ENCODE results near the gene TMSB10.
"Not testable (repeated sequence)": the region's sequence is repeated elsewhere in the genome, so short reads cannot be mapped to it uniquely, and the experiment has no call there.

TMSB10 gene

DNA sequence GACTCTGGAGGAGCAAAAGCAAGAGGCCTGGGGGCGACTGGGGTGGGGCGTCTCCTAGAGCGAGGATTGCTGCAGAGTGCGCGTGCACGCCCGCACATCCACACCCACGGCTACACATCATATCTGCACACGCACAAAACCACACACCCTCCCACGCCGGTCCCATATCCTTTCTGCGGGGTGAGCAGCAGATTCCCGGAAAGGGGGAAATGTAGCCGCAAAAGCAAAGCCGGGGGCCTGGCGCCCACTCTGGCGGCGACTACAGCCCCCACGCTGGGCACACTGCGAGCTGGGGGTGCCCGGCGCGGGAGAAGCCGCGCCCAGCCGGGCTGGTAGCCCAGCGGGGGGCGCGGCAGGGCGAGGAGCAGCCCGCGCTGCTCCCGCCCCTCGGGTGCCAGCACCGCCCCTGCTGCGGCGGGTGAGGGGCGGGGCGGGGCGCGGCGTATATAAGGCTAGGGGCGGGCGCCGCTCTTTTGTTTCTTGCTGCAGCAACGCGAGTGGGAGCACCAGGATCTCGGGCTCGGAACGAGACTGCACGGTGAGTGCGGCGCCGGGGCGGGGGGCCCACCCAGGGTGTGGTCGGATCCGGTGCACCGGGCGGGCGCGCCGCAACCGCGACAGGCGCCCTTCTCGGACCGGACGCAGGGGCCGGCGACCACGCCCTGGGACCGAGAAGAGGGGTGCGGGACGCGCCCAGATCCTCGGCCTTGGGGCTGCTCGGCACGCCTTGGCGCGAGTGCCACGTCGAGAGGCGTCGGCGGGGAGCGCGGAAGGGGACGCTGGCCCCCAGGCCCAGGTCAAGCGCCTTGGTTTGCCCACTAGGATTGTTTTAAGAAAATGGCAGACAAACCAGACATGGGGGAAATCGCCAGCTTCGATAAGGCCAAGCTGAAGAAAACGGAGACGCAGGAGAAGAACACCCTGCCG, at the start of gene TMSB10:
Gene TMSB10 (plus strand): TSS at position 476 of the 927 bp plus-strand sequence.
- DNase-seq (ENCODE audit: low read depth): peak; percentile 88

DNA sequence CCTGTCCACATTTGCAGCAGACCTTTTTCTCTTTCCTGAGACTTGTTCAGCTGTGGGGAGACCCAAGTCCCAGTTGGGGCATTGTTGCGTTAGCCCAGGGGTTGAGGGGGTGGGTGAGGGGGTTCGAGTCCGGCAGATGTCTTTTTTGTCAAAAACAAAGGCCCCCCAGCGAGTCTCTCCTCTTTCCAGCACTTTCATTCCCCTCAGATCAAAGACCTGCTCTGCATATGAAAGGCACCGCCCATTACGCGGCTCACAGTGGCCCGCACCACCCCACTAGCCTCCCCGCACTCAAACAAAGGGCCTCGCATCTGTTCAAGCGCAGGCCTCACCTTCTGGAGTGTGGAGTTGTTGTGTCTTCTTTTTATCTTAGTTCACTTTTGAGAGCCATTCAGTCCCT, 49.7 kb upstream of the TMSB10 start:
- DNase-seq (ENCODE audit: low read depth): no peak

DNA sequence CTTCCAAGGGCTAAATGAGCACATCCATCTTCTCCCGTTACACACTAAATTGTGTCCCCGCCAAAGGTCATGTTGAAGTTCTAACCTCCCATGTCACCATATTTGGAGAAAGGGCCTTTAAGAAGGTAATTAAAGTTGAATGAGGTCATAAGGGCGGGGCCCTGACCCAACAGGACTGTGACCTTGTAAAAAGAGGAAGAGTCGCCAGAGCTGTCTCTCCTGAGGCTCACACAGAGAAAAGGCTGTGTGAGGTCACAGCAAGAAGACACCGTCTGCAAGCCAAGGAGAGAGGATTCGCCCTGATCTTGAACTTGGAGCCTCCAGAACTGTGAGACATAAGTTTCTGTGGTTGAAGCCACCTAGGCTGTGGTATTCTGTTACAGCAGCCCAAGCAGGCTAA, 48.7 kb upstream of the TMSB10 start:
- DNase-seq (ENCODE audit: low read depth): no peak

DNA sequence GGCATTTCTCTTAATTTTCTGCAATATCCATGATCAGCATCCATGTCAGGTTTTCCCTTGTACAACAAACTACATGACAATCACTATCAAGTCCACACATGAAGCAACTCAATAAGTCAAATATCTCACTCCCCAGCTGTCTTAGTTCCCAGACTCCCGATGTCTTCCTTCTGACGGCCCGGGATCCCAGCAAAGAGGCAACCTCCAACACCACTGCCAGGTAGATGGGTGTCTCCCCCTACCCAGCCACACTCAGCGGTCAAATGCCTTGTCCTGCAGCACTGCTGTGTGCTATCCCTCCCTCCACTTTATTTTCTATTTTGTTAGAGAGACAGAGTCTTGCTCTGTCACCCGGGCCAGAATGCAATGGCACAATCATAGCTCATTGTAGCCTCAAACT, 47.9 kb upstream of the TMSB10 start:
- DNase-seq (ENCODE audit: low read depth): no peak

DNA sequence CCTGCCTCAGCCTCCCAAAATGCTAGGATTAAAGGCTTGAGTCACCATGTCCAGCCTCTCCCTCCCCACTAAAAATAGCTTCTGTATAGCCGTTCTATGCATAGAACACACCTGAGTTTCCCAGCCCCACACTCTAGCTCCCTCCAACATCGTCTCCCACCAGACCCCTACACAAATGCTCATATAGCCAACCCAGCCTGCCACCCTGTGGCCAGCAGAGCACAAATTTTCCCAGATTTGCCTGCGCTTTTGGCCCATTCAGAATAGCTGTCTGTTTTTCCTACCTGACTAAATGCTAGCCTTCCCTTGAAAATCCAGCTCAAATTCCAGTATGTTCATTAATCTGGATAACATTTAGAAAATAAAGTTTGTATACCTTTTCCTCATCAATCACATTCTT, 47.3 kb upstream of the TMSB10 start:
- no peak for DNase-seq (ENCODE audit: low read depth)

DNA sequence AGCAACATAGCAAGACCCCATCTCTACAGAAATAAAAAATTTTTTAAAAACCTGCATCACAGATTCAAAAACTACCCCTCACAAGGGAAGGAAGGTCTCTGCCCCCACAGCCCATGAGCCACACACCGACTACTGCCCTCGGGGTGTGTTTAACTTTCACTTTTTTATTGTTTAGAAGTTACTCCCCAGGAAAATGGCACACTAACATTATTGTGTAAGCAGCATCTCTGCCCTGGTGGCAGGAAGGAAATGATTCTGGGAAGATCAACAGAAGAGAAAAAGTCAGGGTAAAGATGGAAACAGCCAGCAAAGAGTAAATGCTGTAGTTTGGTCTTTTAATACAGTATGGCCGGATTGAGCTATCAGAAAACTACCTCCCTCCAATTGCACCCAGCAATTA, 46.5 kb upstream of the TMSB10 start:
- no peak for DNase-seq (ENCODE audit: low read depth)

DNA sequence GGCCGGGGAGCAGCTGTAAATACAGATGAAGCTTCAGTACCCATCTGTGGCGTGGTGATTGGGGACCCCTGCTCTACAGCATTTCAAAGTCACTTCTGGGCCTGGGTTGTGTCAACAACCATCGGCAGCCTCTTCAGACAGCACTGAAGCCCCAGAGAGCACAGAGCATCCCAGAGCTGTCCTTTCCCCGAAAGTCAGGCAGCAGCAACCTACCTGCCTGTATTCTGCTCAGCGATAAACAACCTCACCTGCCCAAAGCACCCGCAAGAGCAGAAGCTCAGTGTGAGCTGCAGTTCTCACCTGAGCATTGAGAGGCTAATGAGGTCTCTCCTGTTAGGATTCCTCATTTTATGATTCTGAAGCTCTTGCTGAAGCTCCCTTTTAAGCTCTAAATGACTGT, 43.9 kb upstream of the TMSB10 start:
- no peak for DNase-seq (ENCODE audit: low read depth)

DNA sequence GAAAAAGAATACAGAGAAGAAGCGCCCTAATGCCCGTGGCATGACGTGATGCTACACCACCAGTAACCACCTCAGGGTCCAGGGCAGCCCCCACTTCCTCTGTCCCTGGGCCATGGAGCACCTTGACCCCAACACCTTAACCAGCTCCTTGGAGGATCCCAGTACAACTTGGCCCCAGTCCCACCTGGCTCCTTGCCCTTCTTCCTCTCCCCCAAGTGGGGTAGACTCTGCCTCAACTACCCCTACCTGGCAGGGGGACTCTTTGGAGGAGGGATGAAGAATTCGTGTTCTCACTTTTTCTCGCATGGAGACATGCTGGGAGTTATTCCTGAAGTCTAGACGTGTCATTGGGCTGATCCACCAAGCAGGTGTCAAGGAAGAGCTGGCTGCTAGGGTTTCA, 43.5 kb upstream of the TMSB10 start:
- no peak for DNase-seq (ENCODE audit: low read depth)

DNA sequence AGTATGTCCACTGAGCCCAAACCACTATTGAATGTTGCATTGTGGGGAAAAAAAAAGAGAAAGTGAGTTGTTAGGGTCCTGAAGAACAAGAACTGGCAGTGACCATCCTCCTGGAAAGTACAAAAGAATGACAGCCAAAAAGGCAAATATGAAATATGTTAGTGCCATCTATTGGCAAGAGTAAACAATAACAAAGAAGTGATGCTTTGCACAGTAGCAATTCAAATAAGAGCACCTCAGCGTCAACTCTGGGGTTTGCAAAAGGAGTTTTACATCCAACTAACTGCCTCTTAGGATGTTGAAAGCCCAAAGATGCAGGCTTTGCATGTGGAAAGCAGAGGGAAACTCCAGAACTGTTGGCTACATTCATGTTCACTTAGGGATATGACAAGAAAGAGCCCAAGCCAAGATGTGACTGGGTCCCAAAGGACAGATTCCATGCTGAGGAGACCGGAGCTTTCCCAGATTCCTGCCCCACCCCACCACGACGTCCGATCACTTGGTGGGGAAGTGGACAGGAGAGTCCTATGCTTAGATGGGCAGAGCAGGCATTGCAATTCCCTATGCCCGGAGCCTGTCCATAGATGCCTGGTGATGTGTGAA, 40.2 kb upstream of the TMSB10 start:
- peak; percentile 27 for DNase-seq (ENCODE audit: low read depth)

DNA sequence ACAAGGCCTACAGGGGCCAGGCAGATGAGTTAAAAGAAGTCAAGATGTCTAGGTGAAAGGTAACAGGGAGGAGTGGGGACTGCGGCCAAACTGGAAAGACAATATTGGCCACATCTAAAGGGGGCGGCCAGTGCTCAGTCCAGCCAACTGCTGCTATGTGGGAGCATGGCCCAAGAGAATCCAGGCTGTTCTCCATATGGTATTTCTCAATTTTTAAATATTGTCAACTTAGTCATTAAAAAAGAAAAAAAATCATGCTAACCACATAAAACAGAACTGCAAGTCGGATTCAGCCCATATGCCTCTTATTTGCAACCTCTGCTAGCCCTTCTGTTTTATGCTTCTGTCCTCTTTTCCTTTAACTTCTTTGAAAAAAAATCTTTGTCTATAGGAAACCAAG, 39.3 kb upstream of the TMSB10 start:
- no peak for DNase-seq (ENCODE audit: low read depth)

DNA sequence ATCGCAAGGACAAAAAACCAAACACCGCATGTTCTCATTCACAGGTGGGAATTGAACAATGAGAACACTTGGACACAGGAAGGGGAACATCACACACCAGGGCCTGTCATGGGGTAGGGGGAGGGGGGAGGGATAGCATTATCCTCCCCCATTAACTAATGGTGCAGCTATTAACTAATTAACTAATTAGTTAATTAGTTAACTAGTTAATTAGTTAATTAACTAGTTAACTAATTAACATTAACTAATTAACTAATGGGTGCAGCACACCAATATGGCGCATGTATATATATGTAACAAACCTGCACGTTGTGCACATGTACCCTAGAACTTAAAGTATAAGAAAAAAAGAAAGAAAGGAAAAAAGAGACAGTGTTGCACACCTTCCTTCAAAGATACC, 37.1 kb upstream of the TMSB10 start:
- DNase-seq (ENCODE audit: low read depth): not testable (repeated sequence)

DNA sequence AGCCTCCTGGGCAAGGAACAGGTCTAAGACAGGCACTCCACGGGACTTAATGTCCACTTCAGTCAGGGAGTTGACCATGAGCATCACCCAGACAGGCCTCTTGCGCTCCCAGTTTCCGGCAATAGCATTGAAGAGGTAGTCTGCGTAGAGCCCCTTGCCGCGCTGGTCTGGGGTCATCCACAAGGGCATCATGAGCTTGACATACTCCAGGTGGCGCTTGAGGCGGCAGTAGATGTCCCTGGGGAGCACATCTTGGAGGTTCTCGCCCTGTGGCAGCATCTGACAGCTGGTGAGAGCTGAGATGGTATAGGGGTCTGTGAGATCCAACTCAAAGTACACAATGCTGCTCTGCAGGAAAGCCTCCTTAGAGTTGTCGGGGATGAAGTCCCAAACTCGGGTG, 35.1 kb upstream of the TMSB10 start:
- no peak for DNase-seq (ENCODE audit: low read depth)

DNA sequence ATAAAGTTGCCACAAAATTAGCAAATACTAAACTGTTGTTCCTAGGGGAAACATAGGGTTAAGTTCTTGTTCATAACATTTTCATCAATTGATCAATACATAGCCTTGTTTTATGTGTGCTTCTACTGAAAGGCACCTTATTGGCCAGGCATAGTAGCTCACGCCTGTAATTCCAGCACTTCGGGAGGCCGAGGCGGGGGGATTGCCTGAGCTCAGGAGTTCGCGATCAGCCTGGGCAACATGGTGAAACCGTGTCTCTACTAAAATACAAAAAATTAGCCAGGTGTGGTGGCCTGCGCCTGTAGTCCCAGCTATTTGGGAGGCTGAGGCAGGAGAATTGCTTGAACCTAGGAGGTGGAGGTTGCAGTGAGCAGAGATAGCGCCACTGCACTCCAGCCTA, 32.8 kb upstream of the TMSB10 start:
- not testable (repeated sequence) for DNase-seq (ENCODE audit: low read depth)

DNA sequence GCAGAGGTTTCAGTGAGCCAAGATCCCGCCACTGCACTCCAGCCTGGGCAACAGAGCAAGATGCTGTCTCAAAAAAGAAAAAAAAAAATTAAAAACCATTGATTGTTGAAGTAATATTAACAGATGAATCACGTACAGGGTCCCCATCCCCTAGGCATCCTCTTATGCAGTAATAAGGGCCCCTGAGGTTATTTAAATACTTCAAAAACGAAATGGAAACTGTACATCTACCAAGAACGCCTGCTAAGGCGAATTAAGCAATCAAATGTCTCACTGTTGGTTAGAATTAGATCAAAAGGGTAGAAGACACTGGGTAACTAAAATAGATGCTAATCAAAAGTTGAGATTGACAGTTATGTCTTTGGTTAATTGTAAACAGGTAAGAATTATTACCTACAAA, 32.1 kb upstream of the TMSB10 start:
- DNase-seq (ENCODE audit: low read depth): no peak

DNA sequence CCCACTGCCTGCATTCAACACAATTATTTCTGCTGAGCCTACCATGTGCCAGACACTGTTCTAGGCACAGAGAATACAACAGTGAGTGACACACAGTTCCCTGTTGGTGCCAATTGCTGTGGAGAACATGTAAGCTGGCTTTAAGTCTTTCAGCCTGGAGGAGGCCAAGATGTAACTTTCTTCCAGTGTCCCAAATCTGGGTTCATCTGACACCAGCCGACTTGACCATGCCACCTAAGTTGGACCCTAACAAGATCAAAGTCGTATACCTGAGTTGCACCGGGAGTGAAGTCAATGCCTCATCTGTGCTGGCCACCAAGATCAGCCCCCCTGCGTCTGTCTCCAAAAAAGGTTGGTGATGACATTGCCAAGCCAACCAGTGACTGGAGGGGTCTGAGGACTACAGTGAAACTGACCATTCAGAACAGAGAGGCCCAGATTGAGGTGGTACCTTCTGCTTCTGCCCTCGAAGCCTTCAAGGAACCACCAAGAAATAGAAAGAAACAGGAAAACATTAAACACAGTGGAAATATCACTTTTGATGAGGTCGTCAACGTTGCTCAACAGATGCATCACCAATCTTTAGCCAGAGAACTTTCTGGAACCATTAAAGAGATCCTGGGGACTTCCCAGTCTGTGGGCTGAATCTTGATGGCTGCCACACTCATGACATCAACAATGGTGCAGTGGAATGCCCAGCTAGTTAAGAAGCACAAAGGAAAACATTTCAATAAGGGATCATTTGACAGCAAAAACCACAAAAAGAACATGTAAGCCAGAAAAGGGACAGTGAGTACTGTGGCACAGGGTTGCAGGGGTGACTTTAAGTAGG, 30.9 kb upstream of the TMSB10 start:
- no peak for DNase-seq (ENCODE audit: low read depth)

DNA sequence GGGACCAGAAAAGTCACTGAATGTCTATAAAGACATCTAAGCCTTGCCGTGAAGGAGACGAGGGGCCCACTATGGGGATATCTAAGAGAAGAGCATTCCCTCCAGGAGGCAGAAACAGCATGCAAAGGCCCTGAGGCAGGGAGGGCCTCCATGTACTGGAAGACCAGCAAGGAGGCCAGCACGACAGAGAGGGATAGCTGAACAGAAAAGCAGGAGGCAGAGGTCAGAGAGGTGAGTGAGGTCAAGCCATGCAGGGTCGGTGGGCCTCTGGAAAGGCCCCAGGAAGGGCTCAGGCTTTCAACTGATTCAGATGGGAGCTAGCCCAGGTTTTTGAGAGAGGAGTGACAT, 30.3 kb upstream of the TMSB10 start:
- no peak for DNase-seq (ENCODE audit: low read depth)

DNA sequence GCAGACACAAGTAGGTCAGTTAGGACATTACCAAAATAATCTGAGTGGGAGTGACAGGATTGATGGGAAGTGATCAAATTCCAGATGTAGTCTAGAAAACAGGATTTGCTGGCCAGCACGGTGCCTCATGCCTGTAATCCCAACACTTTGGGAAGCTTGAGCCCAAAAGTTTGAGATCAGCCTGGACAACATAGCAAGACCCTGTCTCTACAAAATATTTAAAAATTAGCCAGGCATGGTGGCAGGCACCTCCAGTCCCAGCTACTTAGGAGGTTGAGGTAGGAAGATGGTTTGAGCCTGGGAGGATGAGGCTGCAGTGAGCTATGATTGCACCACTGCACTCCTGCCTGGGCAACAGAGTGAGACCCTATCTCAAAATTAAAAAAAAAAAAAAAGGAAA, 29.8 kb upstream of the TMSB10 start:
- not testable (repeated sequence) for DNase-seq (ENCODE audit: low read depth)

DNA sequence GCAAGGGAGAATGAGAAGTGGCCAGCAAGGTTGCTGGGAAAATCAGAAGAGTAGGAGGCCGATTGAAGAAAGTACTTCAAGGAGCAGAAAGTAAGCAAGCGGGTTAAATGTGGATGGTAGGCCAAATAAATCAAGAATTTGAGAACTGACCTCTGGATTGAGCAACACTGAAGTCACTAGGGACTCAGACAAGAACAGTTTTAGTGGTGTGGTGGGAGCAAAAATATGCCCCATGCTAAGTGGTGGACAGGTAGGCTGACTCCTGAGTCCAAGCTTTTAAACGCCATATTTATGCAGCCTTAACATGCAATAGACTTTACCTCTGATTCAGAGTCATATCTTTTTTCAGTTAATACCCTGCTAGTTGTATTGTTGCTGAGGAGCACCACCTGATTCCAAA, 29.1 kb upstream of the TMSB10 start:
- no peak for DNase-seq (ENCODE audit: low read depth)

DNA sequence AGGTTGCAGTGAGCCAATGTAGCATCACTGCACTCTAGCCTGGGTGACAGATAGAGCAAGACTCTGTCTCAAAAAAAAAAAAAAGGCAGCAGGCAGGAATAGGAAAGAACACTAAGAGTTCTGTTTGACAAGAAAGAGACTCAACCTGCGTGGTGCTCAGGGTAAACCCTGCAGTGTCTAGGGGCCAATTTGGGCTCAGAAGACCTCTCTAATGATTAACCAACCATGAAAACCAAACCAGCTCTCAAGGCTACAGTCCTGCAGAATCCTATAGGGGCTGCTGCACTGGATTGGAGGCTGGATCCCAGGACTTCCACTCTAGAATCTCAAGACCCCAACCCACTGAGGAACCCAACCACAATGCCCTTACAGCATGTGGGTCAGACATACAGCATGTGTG, 27.0 kb upstream of the TMSB10 start:
- no peak for DNase-seq (ENCODE audit: low read depth)

DNA sequence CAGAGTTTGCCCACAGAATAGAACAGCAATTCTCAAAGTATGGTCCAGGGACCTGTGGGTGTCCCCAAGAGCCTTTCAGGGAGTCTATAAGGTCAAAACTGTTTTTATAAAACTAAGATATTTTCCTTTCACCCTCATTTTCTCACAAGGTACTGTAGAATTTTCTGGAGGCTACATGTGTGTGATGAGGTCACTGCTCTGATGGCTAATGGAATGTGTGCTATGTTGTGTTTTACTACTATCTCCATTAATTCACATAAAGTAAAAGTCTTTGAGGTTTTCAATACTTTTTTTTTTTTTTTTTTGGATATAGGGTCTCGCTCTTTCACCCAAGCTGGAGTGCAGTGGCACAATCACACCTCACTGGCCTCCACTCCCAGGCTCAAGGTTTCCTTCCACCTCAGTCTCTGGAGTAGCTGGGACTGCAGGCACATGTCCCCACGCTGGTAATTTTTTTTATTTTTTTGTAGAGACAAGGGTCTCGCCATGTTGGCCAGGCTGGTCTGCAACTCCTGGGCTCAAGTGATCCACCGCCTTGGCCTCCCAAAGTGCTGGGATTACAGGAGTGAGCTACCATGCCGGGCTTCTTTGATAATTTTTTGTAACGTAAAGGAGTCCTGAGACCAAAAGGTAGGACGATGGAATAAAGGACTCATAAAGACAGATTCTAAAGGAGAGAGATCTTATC, 26.4 kb upstream of the TMSB10 start:
- DNase-seq (ENCODE audit: low read depth): no peak

DNA sequence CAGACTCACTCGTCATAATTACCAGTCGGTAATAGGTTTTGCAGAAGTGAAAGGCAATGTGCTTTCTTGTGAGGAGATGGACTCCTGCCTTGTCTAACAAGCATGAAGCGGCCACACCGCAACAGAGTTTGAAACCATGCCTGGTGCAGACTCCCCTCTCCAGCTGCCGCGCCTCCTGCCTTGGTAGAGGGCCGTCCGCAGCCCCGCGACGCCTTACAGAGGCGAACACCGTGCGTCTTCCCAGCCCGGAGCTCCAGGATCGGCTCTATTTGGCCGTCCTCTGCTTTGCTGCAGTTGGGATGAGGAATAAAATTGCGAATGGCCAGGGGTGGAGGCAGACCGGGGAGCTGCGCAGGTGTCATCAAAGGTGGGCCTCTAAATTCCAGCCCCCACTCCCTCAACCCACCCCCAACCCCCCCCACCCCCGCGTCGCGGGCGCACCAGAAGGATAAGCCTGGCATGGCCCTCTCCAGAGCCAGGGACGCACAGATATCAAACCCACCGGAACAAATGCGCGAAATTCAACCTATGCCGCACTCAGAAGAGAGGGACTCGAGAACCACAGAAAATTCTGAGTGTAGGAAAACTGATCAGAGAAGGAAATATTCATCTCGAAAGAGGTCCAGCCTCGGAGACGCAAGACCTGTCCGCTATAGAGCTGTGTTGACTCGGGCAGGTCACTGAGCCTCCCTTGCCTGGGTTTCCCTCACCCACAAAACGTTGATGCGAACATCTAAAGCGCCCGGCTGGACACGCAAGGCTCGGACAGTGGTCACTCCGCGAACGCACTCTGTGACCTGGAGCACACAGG, 25.7 kb upstream of the TMSB10 start:
- DNase-seq (ENCODE audit: low read depth): no peak

DNA sequence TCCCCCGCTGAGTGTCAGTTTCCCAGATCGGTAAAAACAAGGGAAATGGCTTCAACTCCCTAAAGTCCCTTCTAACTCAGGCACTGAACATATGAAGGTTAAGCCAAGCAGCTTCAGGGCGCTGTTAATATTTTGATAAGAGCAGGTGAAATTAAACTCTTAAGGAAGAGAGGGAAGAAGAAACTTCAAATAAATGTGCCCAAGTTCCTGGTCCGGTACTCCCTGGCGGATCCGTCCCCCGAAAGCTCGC, 25.1 kb upstream of the TMSB10 start:
- DNase-seq (ENCODE audit: low read depth): no peak

All from HS-27A (cell line).